A549 (cell line): ENCODE data around the gene FAAP100. TPM values are rescaled to one million over a fixed set of nuclear protein-coding genes. Genes with fewer than 3 reads are reported as not detected.

ENCODE experiments used
- ATAC-seq, 2 experiments: fragments of 200-7000 bp in 1 of 2; fragments of >200 bp in 1 of 2; cut with Nextera tagmentation in 1 of 2; cut with Tn5 transposase in 1 of 2; 3 replicates each; pipeline versions ENCODE4 v1.8.0 to v1.9.1; 2018 to 2020; ENCODE audit warnings: mild to moderate bottlenecking in 1 of 2, moderate library complexity in 1 of 2
- CTCF ChIA-PET: fragments of 300-600 bp; sonication (Branson Sonifier 250); formaldehyde crosslinking; extraction: SDS; loops from one replicate; lab custom pipeline; 2021; ENCODE audit warnings: antibody characterized with exemption, inconsistent platforms; lab: Yijun Ruan, JAX
- POLR2A ChIA-PET: fragments of 350-600 bp; formaldehyde crosslinking; extraction: SDS; loops from one replicate; lab custom pipeline; 2021; ENCODE audit warnings: antibody characterized with exemption, inconsistent platforms; lab: Yijun Ruan, JAX
- DNase-seq, 2 experiments: peaks; one replicate each; pipeline versions ENCODE4 v3.0.0 to v3.0.0-alpha.2; 2011 to 2016; ENCODE audit warnings: low read depth in 1 of 2, low spot score in 1 of 2
- FAIRE-seq: peaks from 2 replicates; lab custom pipeline; 2011; peaks lifted over from hg19 to GRCh38; lab: Jason Lieb, UNC
- H3K27ac ChIP-seq, 2 experiments: fragments of >200 bp; sonication (Bioruptor Twin); formaldehyde crosslinking; 3 replicates each; pipeline ENCODE4 v1.5.1; 2016 to 2017
- H3K4me1 ChIP-seq: fragments of >200 bp; sonication (Bioruptor Twin); formaldehyde crosslinking; 3 replicates; pipeline ENCODE4 v1.6.1; 2016
- H3K4me2 ChIP-seq: fragments of >200 bp; sonication (Bioruptor Twin); formaldehyde crosslinking; 3 replicates; pipeline ENCODE4 v1.6.1; 2016
- H3K4me3 ChIP-seq: fragments of >200 bp; sonication (Bioruptor Twin); formaldehyde crosslinking; 3 replicates; pipeline ENCODE4 v1.5.1; 2016
- H3K9me3 ChIP-seq: fragments of >200 bp; sonication (Bioruptor Twin); formaldehyde crosslinking; 3 replicates; pipeline ENCODE4 v1.6.1; 2016
- ATOH8 ChIP-seq: fragments of 250-450 bp; sonication (Bioruptor Pico); IDR thresholded peaks from 2 replicates; pipeline ENCODE4 v1.5.0; 2020; ENCODE audit warnings: low read depth, mild to moderate bottlenecking, moderate library complexity
- BCL3 ChIP-seq: fragments of >200 bp; sonication (Bioruptor Twin); formaldehyde crosslinking; IDR thresholded peaks from 3 replicates; pipeline ENCODE4 v1.6.1; 2016
- CEBPB ChIP-seq, 2 experiments: fragments of >200 bp in 1 of 2; sonication (Bioruptor Twin) in 1 of 2; formaldehyde crosslinking in 1 of 2; IDR thresholded peaks; 2 replicates each; pipeline ENCODE4 v1.6.1; 2012 to 2016
- CHD2 ChIP-seq: fragments of 150-350 bp; IDR thresholded peaks from 2 replicates; pipeline ENCODE4 v1.6.1; 2014; ENCODE audit warnings: low read length; ENCODE audit not compliant: partially characterized antibody
- E2F6 ChIP-seq: IDR thresholded peaks from 2 replicates; pipeline ENCODE4 v1.6.1; 2012; ENCODE audit warnings: low read depth, borderline replicate concordance
- ELK1 ChIP-seq: fragments of 150-350 bp; IDR thresholded peaks from 2 replicates; pipeline ENCODE4 v1.6.1; 2014; ENCODE audit warnings: low read depth, mild to moderate bottlenecking, low read length
- HMGXB4 ChIP-seq: fragments of 250-450 bp; sonication (Bioruptor Pico); IDR thresholded peaks from 2 replicates; pipeline ENCODE4 v1.5.0; 2021; ENCODE audit warnings: mild to moderate bottlenecking, moderate library complexity, borderline replicate concordance
- PBX3 ChIP-seq: IDR thresholded peaks from 2 replicates; pipeline ENCODE4 v1.6.1; 2012
- REST ChIP-seq: fragments of 200-600 bp; sonication (generic); IDR thresholded peaks from 2 replicates; pipeline ENCODE4 v1.6.1; 2016; ENCODE audit warnings: antibody characterized with exemption, mild to moderate bottlenecking, moderate library complexity
- RFX5 ChIP-seq: fragments of 450-650 bp; IDR thresholded peaks from 2 replicates; pipeline ENCODE4 v1.7.1; 2014; ENCODE audit warnings: antibody characterized with exemption, mild to moderate bottlenecking, moderate library complexity
- WGBS: methylation state at CpG from one replicate; pipeline ENCODE4 v1.1.6; 2017; ENCODE audit errors: missing lambda C conversion rate; 5-methylcytosine and 5-hydroxymethylcytosine counted together
- polyA plus RNA-seq, 4 experiments: library from polyadenylated mRNA; depleted of rRNA in 3 of 4; stranded (reverse); fragments of >200 nt; fragmentation: RNase III in 1 of 4; extraction: RNeasy Plus Mini Kit Qiagen cat#74134 plus additional on column Dnase treatment in 1 of 4; gene quantifications; 2 replicates in 3 of 4; 3 replicates in 1 of 4; pipeline ENCODE4 v1.2.3, GENCODE V29; 2011 to 2017

FAAP100 gene
- polyA plus RNA-seq, 2 of the 4 experiments (the other 2 are of a cell fraction): 5.4 to 16.8 TPM

- CTCF ChIA-PET: interaction anchor here (1.1 to 4.4 kb wide), 3 partner anchors 9 to 74 kb away, joined by 3 to 31 read pairs (median 20); no protein-coding TSS in a partner anchor
- Histone ChIP-seq H3K4me1 (no peaks in the 10 kb centered on the region), H3K27ac (no peak within 1 kb of the TSS), H3K9me3 (0 out of 3 replicates have a peak, but pooled peaks cover 3% of the 10 kb centered on the region), H3K4me3 (no peak within 1 kb of the TSS), H3K4me2 (no peak within 1 kb of the TSS)
- no peak for TF ChIP-seq HMGXB4
- no peak for TF ChIP-seq CHD2
- TF ChIP-seq ATOH8 (CRISPR knock-in tag): no peak
- no peak for TF ChIP-seq BCL3
- TF ChIP-seq REST: no peak
- no peak for TF ChIP-seq CEBPB (IDR thresholded peaks at IDR 0.05)
- TF ChIP-seq ELK1: no peak
- TF ChIP-seq RFX5: no peak
- FAIRE-seq: no peak
- ATAC-seq: peak; percentile 21 to 43; a peak in 5 of 6 replicates
- WGBS: 72% methylated on average over 25 of the region's 42 CpGs
- POLR2A ChIA-PET: interaction anchor here (3.0 kb wide), 1 partner anchor 9 kb away, joined by 10 read pairs; no protein-coding TSS in a partner anchor
- no peak for DNase-seq
Measured at GRCh38 chr17:81527591-81528383, 24.4 kb downstream of the FAAP100 start, which contains the start of gene FSCN2. Gene FSCN2, plus strand, starts transcription at chr17:81528377. Its CDS starts 155 bp downstream, at chr17:81528532.

- H3K4me3 ChIP-seq: no peak overlapping the region
- ChIA-PET POLR2A (no interaction called here), CTCF (interaction anchor here (0.6 to 4.4 kb wide), 4 partner anchors 8 to 128 kb away, joined by 3 to 20 read pairs (median 4); no protein-coding TSS in a partner anchor)
- H3K4me1 ChIP-seq: no peaks in the 10 kb centered on the region
- FAIRE-seq: no peak
- WGBS: 93% methylated on average over 19 of the region's 21 CpGs
- H3K27ac ChIP-seq: no peak overlapping the region
- 0 out of 3 replicates have a peak, but pooled peaks cover 3% of the 10 kb centered on the region for H3K9me3 ChIP-seq
- no peak for DNase-seq
- H3K4me2 ChIP-seq: no peak overlapping the region
- TF ChIP-seq E2F6: no peak
- 0 out of 2 replicates have a peak, but pooled peaks have one; percentile 38 for TF ChIP-seq PBX3
- ATAC-seq: peak; percentile 3 to 10; a peak in 3 of 6 replicates
Measured at GRCh38 chr17:81526662-81527571, 25.2 kb downstream of the FAAP100 start.
